ENCODE measurements around the gene RFC2.
"Not testable (repeated sequence)": the region's sequence is repeated elsewhere in the genome, so short reads cannot be mapped to it uniquely, and the experiment has no call there.

Gene RFC2

GRCh38 chr7:74216361-74216761 is 37.8 kb downstream of the RFC2 start:
- no peak for DNase-seq

GRCh38 chr7:74215921-74216320 is 38.3 kb downstream of the RFC2 start:
- DNase-seq: no peak

DNA sequence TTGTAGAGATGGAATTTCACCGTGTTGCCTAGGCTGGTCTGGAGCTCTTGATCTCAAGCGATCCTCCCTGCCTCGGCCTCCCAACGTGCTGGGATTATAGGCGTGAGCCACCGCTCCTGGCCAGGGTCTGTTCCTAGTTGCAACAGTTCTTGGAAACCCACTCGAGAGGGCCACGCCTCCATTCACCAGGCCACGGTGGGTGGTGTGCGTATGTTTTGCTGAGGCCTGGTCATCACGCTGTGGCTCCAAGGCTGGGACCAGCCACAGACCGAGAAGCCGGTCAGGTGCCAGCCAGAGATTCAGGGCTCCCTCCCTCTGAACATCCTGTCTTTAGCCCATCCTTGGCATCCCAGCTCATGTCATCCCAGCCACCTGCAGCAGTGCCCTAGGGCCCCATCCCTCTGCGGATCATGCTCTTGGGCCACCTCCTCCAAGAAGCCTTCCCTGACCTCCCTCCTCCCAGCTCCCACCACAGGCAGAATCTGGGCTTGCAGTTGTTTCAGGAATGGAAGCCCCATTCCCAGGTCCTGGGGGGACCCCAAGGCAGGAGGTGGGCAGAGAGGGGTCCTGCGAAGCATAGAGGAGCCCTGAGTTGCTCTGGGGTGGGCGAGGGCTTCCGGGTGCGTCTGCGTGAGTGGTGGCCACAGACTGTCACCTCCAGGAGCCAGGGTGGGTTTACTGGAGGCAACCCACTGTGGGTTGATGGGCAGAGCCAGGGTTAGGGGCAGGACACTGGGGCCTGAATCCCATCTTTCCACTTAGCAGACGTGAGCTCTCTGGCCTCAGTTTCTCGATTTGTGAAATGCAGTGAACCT is 39.2 kb downstream of the RFC2 start:
- no peak for DNase-seq

- no peak for DNase-seq
Measured at GRCh38 chr7:74212661-74213060, 41.5 kb downstream of the RFC2 start.

DNA sequence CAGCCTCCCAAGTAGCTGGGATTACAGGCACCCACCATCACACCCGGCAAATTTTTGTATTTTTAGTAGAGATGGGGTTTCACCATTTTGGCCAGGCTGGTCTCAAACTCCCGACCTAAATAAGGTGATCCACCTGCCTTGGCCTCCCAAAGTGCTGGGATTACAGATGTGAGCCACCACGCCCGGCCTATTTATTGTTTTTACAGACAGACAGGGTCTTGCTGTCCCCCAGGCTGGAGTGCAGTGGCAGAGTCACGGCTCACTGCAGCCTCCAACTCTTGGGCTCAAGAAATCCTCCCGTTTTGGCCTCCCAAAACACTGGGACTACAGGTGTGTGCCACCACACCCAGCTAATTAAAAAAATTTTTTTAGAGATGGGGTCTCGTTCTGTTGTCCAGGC is 46.0 kb downstream of the RFC2 start:
- not testable (repeated sequence) for DNase-seq

- DNase-seq: no peak
Measured at GRCh38 chr7:74207586-74207985, 46.6 kb downstream of the RFC2 start.

DNA sequence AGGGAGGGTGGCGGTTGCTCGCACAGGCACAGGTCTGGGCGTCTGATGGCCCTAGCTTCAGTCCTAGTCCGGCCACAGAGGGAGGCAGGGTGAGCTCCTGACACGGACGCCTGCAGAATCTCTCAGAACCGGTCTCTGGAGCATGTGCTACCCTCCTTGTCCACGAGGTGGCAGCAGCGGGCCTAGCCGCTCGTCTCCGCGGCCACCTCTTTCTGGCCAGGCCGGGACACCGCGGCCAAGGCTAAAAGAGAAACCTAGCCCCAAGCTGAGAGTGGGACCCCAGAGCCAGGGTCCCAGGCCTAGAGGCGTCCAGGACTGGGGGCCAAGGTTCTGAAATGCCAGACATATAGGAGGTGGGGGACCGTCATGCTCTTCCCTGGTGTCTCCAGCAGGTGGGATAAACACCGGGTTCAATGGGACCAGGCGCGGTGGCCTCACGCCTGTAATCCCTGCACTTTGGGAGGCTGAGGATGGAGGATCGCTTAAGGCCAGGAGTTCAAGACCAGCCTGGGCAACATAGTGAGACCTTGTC is 47.5 kb downstream of the RFC2 start:
- peak; percentile 74 for DNase-seq

- DNase-seq: not testable (repeated sequence)
Measured at GRCh38 chr7:74206052-74206451, 48.1 kb downstream of the RFC2 start.

DNA sequence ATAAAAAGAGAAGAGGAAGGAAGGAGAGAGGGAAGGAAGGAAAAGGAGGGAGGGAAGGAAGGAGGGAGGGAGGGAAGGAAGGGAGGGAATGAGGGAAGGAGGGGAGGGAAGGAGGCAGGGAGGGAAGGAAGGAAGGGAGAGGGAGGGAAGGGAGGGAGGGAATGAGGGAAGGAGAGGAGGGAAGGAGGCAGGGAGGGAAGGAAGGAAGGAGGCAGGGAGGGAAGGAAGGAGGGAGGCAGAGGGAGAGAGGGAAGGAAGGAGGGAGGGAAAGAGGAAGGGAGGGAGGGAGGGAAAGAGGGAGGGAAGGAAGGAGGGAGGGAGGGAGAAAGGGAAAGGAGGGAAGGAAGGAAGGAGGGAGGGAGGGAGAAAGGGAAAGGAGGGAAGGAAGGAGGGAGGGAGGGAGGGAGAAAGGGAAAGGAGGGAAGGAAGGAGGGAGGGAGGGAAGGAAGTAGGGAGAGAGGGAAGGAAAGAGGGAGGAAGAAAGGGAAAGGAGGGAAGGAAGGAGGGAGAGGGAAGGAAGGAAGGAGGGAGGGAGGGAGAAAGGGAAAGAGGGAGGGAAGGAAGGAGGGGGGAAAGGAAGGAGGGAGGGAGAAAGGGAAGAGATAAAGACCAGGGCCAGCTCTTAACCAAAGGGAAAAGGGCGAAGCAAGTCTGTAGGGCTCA is 50.1 kb downstream of the RFC2 start:
- no peak for DNase-seq

- peak; percentile 57 for DNase-seq
Measured at GRCh38 chr7:74202841-74203556, 51.2 kb downstream of the RFC2 start.

DNA sequence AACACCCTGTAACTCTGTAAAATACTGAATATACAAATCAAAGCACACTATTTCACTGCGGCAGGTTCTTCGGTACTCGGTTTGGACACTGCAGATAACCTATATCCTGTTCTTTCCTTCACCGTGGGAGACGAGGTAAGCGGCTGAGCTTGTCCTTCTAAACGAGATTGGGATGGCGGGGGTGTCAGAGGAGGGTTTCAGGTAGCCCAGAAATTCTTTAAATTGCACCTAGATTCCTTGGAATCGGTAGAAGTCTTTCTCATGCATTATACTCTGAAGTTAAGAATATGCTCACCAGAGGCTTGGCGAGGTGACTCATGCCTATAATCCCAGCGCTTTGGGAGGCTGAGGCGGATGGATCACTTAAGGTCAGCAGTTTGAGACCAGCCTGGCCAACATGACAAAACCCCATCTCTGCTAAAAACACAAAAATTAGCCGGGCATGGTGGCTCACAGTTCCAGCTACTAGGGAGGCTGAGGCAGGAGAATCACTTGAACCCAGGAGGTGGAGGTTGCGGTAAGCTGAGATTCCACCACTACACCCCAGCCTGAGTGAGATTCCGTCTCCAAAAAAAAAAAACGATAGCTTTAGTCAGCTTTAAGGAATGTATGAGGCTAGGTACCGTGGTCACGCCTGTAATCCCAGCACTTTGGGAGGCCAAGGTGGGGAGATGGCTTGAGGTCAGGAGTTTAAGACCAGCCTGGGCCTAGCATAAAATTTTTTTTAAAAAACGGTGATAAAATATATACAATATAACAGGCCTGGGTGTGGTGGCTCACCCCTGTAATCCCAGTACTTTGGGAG is 54.4 kb downstream of the RFC2 start:
- DNase-seq: no peak

DNA sequence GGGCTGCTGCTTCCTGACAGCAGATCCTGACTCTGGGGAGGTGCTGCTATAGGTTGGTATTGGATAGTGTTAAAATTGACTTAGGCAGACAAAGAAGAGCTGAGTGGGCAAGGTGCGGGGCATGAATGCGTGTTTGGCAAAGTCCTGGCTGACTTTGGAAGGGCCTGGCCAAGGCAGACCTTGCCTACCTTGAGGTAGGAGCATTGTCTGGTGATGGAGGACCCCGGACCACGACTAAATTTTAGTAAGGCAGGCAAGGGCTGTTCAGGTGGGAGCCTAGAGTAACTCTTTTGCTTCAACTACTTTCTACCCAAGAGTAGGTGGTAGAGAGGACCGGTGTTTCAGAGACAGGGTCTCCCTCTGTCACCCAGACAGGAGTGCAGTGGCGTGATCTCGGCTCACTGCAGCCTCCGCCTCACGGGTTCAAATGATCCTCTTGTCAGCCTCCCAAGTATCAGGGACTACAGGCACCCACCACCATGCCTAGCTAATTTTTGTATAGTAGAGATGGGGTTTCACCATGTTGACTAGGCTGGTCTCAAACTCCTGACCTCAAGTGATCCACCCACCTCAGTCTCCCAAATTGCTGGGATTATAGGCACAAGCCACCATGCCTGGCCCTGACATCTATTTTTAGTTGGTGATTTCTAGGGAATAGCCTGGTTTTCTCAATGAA is 56.6 kb downstream of the RFC2 start:
- DNase-seq: no peak

GRCh38 chr7:74195968-74196654 is 58.1 kb downstream of the RFC2 start:
- DNase-seq: not testable (repeated sequence)

DNA sequence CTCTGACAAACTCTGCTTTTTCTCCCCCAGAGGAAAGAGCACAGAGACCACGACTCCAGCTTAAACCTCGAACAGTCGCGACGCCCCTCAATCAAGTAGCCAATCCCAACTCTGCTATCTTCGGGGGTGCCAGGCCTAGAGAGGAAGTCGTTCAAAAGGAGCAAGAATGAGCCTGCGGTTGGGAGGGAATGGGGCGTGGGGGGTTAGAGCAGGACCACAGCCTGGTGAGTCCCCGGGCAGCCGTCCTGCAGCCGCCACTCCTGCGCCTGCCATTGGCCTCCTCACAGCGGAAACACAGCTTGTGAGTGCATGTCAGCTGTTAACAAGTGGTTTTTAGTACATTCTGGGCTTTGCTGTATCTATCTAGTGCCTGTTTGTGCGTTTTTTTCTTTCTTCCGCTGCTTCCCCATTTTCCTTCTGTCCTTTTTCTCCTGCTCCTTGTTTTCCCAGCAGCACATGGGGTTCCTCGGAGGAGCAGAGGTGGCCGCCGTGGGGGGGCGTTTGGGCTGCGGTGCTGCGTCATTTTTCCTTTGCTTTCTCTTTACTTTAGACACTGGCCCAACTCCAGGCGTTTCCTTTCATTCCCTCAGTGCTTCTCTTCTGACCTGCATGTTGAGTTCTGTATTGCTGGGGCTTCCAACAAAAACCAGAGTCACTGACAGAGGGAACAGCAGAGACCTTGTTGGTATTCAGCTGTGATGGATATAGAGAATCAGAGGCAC is 58.9 kb downstream of the RFC2 start:
- DNase-seq: not testable (repeated sequence)

DNA sequence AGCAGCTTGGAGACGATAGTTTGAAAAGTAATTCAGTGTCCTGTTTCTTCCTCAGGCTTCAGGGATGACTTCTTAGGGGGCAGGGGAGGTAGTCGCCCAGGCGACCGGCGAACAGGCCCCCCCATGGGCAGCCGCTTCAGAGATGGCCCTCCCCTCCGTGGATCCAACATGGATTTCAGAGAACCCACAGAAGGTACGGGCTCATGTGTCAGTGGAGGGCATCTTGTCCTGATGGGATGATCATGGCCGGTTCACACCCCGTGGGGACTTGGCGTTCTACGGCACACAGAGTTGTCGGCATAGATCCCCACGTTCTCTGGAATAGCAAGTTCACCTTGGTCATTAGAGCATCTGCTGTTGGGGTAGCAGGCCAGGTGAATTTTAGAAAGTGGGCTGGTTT is 59.5 kb downstream of the RFC2 start:
- DNase-seq: no peak

DNA sequence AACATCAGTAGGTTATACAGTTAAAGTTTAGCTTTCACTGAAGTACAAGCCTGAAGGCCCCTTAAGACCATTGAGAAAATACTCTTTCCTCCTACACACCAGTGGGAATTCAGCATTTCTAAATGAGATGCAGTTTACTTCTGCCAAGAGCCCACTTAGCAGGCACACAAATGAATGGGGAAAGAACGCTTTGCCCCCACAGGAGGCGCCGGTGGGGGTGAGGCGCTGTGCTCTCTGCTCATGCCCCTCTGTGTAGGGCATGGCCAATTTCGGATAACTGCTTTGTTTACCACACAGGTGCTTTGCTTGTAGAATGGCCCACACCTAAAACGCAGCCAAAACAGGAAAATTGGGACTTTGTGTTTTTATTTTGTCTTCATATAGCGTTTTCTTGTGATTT is 60.3 kb downstream of the RFC2 start:
- DNase-seq: no peak

DNA sequence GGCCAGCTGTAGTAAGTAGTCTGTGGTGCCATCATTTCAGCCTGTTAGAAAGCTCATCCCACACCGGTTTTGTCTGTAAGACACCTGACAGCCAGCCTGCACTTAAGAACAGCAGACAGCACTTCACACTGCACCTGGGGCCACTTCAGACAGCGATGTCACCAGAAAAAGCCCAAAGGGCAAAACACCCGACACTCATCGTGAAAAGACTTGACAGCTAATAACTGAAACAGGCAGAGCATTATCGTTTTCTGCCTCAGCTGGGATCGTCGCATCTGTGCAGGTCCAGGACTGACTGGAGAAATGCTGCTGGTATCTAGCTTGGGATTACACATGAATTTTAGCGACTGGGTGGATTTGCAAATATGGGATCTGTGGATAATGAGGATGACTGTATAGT is 61.1 kb downstream of the RFC2 start:
- no peak for DNase-seq

- no peak for DNase-seq
Measured at GRCh38 chr7:74191231-74191630, 63.0 kb downstream of the RFC2 start.

DNA sequence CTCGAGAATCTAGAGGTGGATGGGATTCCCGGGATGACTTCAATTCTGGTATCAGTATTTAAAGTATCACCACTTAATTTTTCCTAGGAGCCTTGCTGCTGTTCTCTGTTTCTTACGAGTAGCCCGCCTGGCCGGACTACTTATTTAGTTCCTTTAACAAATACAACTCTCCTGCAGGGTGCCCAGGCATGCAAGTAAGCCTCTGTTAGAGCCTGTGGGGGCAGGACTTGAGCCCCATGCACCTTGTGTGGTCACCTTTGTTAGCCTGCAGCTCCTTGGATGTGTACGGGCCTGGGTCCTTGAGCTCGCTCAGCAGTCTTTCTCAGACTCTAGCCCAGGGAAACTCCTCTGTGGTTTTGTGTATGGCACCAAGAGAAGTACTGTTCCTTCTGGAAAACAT is 63.9 kb downstream of the RFC2 start:
- no peak for DNase-seq

- DNase-seq: no peak
Measured at GRCh38 chr7:74187915-74188675, 66.1 kb downstream of the RFC2 start.

All from KG1 (cell line).